Camera-type eye (tissue), 1 donor: ENCODE data around the gene WDR70. TPM values are rescaled to one million over a fixed set of nuclear protein-coding genes. Genes with fewer than 3 reads are reported as not detected.

ENCODE experiments used
- total RNA-seq: library from RNA; depleted of rRNA; stranded (reverse); fragments of >200 nt; gene quantifications from one replicate; pipeline ENCODE4 v1.2.3, GENCODE V29; 2014

The WDR70 gene
- total RNA-seq: 60.6 TPM

GRCh38 chr5:37379100-37379628 is at the start of gene WDR70:
TSS of gene WDR70 (plus strand) at chr5:37379318. CDS start at chr5:37379368, 50 bp downstream.

GRCh38 chr5:37370864-37371726 is 8.0 kb upstream of the WDR70 start, which contains the start of gene NUP155:
TSS of gene NUP155 (minus strand) at chr5:37371106. CDS start at chr5:37370977, 129 bp downstream.

Other genes starting within 250 kb of the WDR70 start
- gene CPLANE1, start 129.9 kb upstream of the WDR70 start, total RNA-seq: 72.5 TPM
- gene NUP155, start 8.2 kb upstream of the WDR70 start, total RNA-seq: 54.5 TPM